AG10803 (cell line): ENCODE data around the gene BCAS3.

ENCODE experiments used
- DNase-seq: peaks from one replicate; pipeline ENCODE4 v3.0.0; 2010; ENCODE audit warnings: low read depth
- H3K4me3 ChIP-seq: 2 replicates; pipeline ENCODE4 v1.5.1; 2011; ENCODE audit warnings: mild to moderate bottlenecking, low read length, control low read depth
- CTCF ChIP-seq: conservative IDR thresholded peaks from 2 replicates; pipeline ENCODE4 v1.5.1; 2011; ENCODE audit warnings: mild to moderate bottlenecking, low read length, control low read depth, inconsistent platforms

The BCAS3 gene

GRCh38 chr17:61232871-61233270, 555.2 kb downstream of the BCAS3 start:
- TF ChIP-seq CTCF = no peak
- DNase-seq = no peak
- no peak overlapping the region for H3K4me3 ChIP-seq

- no peak for DNase-seq
- TF ChIP-seq CTCF = no peak
- H3K4me3 ChIP-seq = no peak overlapping the region
Measured at GRCh38 chr17:61233991-61234750, 556.5 kb downstream of the BCAS3 start.

GRCh38 chr17:61235001-61235826, 557.6 kb downstream of the BCAS3 start:
- TF ChIP-seq CTCF = no peak
- no peak overlapping the region for H3K4me3 ChIP-seq
- DNase-seq = no peak

GRCh38 chr17:61235827-61236197, 558.2 kb downstream of the BCAS3 start:
- no peak overlapping the region for H3K4me3 ChIP-seq
- no peak for TF ChIP-seq CTCF
- DNase-seq = peak; percentile 47

- no peak overlapping the region for H3K4me3 ChIP-seq
- no peak for TF ChIP-seq CTCF
- DNase-seq = no peak
Measured at GRCh38 chr17:61237275-61237674, 559.6 kb downstream of the BCAS3 start.

GRCh38 chr17:61238455-61238933, 560.8 kb downstream of the BCAS3 start:
- no peak for DNase-seq
- TF ChIP-seq CTCF = no peak
- no peak overlapping the region for H3K4me3 ChIP-seq
